Measurements from ENCODE around the gene PLPPR4.

Gene PLPPR4

GRCh38 chr1:99352821-99353220 is 88.5 kb downstream of the PLPPR4 start:
- DNase-seq = no peak

GRCh38 chr1:99358770-99359169 is 94.5 kb downstream of the PLPPR4 start:
- DNase-seq = no peak

Measured in NCI-H1092 (cell line).